CD4-positive, alpha-beta memory T cell (primary cell): ENCODE measurements around the gene DNAJB14. TPM values are rescaled to one million over a fixed set of nuclear protein-coding genes. Genes with fewer than 3 reads are reported as not detected.

ENCODE experiments used
- CTCF ChIA-PET: fragments of 350-600 bp; sonication (Branson Sonifier 250); formaldehyde crosslinking; loops from one replicate; lab custom pipeline; 2021; ENCODE audit warnings: inconsistent platforms; ENCODE audit not compliant: partially characterized antibody; lab: Charles Lee
- POLR2A ChIA-PET: fragments of 350-600 bp; sonication (Branson Sonifier 250); formaldehyde crosslinking; loops from one replicate; lab custom pipeline; 2021; ENCODE audit not compliant: partially characterized antibody; lab: Charles Lee
- DNase-seq, 5 donors: peaks; one replicate each; pipeline versions ENCODE4 v3.0.0 to v3.0.0-alpha.2; 2020 to 2022; ENCODE audit warnings: mixed read lengths in 1 of 5
- H3K27ac ChIP-seq: one replicate; pipeline ENCODE4 v1.7.0; 2013; ENCODE audit warnings: low read depth, low read length
- H3K27me3 ChIP-seq: 2 replicates; pipeline ENCODE4 v1.7.0; 2013; ENCODE audit warnings: mild to moderate bottlenecking, low read length, moderate library complexity; ENCODE audit not compliant: insufficient read depth
- H3K36me3 ChIP-seq: 2 replicates; pipeline ENCODE4 v1.7.0; 2013; ENCODE audit warnings: mild to moderate bottlenecking, low read length, moderate library complexity; ENCODE audit not compliant: insufficient read depth
- H3K4me1 ChIP-seq: 2 replicates; pipeline ENCODE4 v1.7.0; 2013; ENCODE audit warnings: mild to moderate bottlenecking, low read length, moderate library complexity; ENCODE audit not compliant: insufficient read depth
- H3K4me3 ChIP-seq, 2 donors: one replicate each; pipeline ENCODE4 v1.7.0; 2013; ENCODE audit warnings: low read length in 2 of 2, mild to moderate bottlenecking in 1 of 2
- H3K9me3 ChIP-seq, 2 donors: one replicate each; pipeline ENCODE4 v1.7.0; 2013; ENCODE audit warnings: low read length in 2 of 2, control low read depth in 1 of 2; ENCODE audit not compliant: control insufficient read depth in 1 of 2
- H3K27ac Mint-ChIP-seq, 7 donors: one replicate each; pipeline ENCODE4 v1.8.0; 2020 to 2021; ENCODE audit warnings: mixed read lengths in 7 of 7, mild to moderate bottlenecking in 6 of 7, inconsistent platforms in 3 of 7, moderate library complexity in 3 of 7
- H3K27me3 Mint-ChIP-seq, 2 donors: one replicate each; pipeline ENCODE4 v1.8.0; 2020 to 2021; ENCODE audit warnings: mixed read lengths in 2 of 2
- H3K36me3 Mint-ChIP-seq, 2 donors: one replicate each; pipeline ENCODE4 v1.8.0; 2020 to 2021; ENCODE audit warnings: mixed read lengths in 2 of 2, inconsistent platforms in 1 of 2, mild to moderate bottlenecking in 1 of 2
- H3K4me1 Mint-ChIP-seq, 4 donors: one replicate each; pipeline ENCODE4 v1.8.0; 2020 to 2021; ENCODE audit warnings: mixed read lengths in 4 of 4, mild to moderate bottlenecking in 1 of 4
- H3K4me3 Mint-ChIP-seq, 8 donors: one replicate each; pipeline ENCODE4 v1.8.0; 2020 to 2021; ENCODE audit warnings: mixed read lengths in 8 of 8, mild to moderate bottlenecking in 7 of 8, moderate library complexity in 6 of 8, inconsistent platforms in 3 of 8
- H3K9me3 Mint-ChIP-seq, 8 donors: one replicate each; pipeline ENCODE4 v1.8.0; 2020 to 2021; ENCODE audit warnings: mixed read lengths in 8 of 8, mild to moderate bottlenecking in 5 of 8, inconsistent platforms in 3 of 8, moderate library complexity in 1 of 8
- intact Hi-C: fragments of 100-400 bp; cut with micrococcal nuclease; formaldehyde crosslinking; loops from one replicate; pipeline ENCODE4 v1.15.1; 2023
- polyA plus RNA-seq, 2 donors: library from polyadenylated mRNA; unstranded; fragments of 300-500 nt; fragmentation: Illumina TruSeq; gene quantifications; one replicate each; pipeline ENCODE4 v1.2.3, GENCODE V29; 2021
- total RNA-seq, 2 experiments: library from RNA; stranded (reverse); gene quantifications; one replicate each; pipeline ENCODE4 v1.2.3, GENCODE V29; 2021

The DNAJB14 gene
- total and polyA plus RNA-seq, 4 experiments from 2014 or later = 44.9 to 76.7 (median 70.4) TPM

DNA sequence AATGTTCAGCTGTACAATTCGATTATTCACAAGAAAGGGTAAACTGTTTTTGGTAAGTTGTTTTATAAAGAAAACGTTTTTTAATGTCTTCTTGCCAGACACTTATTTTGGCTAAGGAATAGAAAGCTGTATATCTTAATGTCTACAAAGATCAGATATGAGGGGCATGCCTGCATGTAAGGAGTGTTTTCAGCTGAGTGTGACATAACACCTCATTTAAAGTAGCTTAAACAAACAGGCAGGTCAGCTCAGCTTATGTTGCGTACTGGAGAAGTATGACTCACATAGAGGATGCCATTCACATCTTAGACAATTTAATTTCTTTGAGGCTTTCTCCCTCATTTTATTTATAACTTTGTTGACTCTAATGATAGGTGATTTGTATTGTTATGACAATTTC is 82.6 kb downstream of the DNAJB14 start:
- CTCF ChIA-PET = interaction anchor here (3.3 kb wide), 1 partner anchor 52 kb away, joined by 9 read pairs; no protein-coding TSS in a partner anchor
- H3K9me3 ChIP-seq = no peaks in the 10 kb centered on the region
- Mint-ChIP-seq H3K27me3 (no peaks in the 10 kb centered on the region), H3K4me1 (peaks cover 0 to 8% (median 3%) of the 10 kb centered on the region in 4 donors), H3K4me3 (no peak overlapping the region), H3K9me3 (no peaks in the 10 kb centered on the region), H3K27ac (no peak overlapping the region), H3K36me3 (peaks cover 45 to 58% of the 10 kb centered on the region in 2 donors)
- DNase-seq = no peak
- H3K27ac ChIP-seq = no peak overlapping the region
- peaks cover 7% of the 10 kb centered on the region for H3K4me1 ChIP-seq
- peaks cover 17% of the 10 kb centered on the region for H3K36me3 ChIP-seq
- no peaks in the 10 kb centered on the region for H3K27me3 ChIP-seq
- H3K4me3 ChIP-seq = no peak overlapping the region
- POLR2A ChIA-PET = no interaction called here
- intact Hi-C loops = no loop called here

DNA sequence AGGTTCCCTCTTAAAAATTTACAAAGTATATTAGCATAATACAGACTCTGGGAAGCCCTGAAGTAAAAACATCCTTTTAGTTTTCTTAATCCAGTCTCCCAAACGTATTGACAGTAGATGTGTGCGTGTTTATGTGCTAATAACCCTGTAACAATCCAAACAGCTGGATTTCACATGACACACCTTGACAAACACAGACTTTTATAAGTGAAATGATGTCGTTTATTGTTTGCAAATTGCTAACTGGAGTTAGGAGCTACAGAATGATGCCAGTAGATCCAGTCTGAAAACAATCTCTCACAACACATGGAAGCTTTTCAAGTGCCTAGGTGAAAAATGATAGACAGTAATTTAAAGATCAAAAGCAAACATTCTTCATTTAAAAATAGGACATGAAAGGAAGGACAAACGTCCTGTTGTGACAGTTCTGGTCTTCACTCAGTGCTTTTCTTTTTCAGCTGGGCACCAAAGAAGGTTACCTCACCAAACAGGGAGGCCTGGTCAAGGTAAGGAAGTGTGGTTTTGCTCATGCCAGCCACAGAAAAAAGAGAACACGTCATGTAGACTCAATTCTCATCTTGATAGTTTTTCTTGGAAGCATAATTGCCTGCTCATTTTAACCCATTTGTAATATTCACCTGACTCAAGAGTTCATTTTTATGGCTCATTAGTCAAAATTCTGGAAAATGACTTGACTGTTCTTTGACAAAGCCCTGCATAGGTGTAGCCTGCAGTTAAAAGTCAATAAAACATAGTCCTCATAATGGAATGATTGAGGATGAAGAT is 85.1 kb downstream of the DNAJB14 start:
- Histone ChIP-seq H3K27ac (no peak overlapping the region), H3K36me3 (peaks cover 12% of the 10 kb centered on the region), H3K4me1 (peaks cover 18% of the 10 kb centered on the region), H3K27me3 (no peaks in the 10 kb centered on the region), H3K4me3 (no peak overlapping the region), H3K9me3 (no peaks in the 10 kb centered on the region)
- CTCF ChIA-PET = no interaction called here
- intact Hi-C loops = loop anchor here (2.0 kb wide), 1 partner anchor 17 kb away; no protein-coding TSS in a partner anchor
- DNase-seq = no peak
- POLR2A ChIA-PET = no interaction called here
- H3K36me3 Mint-ChIP-seq = peaks cover 43 to 52% of the 10 kb centered on the region in 2 donors
- H3K9me3 Mint-ChIP-seq = no peaks in the 10 kb centered on the region
- H3K4me1 Mint-ChIP-seq = peaks cover 11 to 17% (median 12%) of the 10 kb centered on the region in 4 donors
- no peak overlapping the region for H3K4me3 Mint-ChIP-seq
- H3K27ac Mint-ChIP-seq = peak overlapping the region in 1 of 7 donors; percentile 59
- no peaks in the 10 kb centered on the region for H3K27me3 Mint-ChIP-seq

DNA sequence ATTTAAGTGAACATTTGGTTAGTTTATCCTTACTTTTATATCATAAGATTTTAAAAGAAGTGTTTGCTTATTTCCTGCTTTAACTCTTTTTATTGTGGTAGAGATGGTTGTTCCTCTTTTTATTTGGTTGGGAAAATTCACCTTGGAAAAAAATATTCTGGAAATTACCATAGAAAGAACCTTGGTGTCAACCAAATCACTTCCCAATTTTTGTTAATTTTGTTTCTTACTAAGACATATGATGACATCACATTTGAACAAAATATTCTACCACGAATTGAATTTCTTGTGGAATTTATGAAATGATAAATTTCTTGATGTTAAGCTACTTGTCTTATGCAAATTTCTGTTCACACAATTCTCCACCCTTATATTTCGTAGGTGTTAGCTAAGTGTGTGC is 85.9 kb downstream of the DNAJB14 start:
- Mint-ChIP-seq H3K27ac (no peak overlapping the region), H3K36me3 (peaks cover 37 to 47% of the 10 kb centered on the region in 2 donors), H3K4me3 (no peak overlapping the region), H3K9me3 (no peaks in the 10 kb centered on the region), H3K27me3 (no peaks in the 10 kb centered on the region), H3K4me1 (peaks cover 17 to 25% (median 19%) of the 10 kb centered on the region in 4 donors)
- intact Hi-C loops = loop anchor here (2.0 kb wide), 1 partner anchor 16 kb away; no protein-coding TSS in a partner anchor
- Histone ChIP-seq H3K27ac (no peak overlapping the region), H3K4me3 (no peak overlapping the region), H3K9me3 (no peaks in the 10 kb centered on the region), H3K4me1 (peaks cover 25% of the 10 kb centered on the region), H3K27me3 (no peaks in the 10 kb centered on the region), H3K36me3 (peaks cover 7% of the 10 kb centered on the region)
- no peak for DNase-seq
- CTCF ChIA-PET = no interaction called here
- POLR2A ChIA-PET = no interaction called here

DNA sequence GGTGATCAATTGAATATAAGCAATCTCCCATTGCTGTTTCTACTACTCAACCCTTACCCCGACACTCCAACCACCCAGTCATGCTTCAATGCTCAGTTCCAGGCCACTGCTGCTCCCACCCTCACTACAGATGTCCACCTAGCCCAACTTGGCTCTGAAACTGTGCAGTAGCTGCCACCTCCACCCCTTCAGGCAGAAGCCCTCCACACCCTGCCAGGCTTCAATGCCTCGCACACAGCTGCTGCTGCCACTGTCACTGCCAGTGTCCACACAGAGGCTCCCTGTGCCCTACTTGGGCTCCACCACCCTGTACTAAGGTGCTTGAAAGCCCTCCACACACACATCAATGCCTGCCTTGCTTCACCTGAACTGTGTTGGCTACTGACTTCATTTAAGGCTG is 86.8 kb downstream of the DNAJB14 start:
- Mint-ChIP-seq H3K4me3 (peak overlapping the region in 1 of 8 donors; percentile 50), H3K9me3 (no peaks in the 10 kb centered on the region), H3K36me3 (peaks cover 35 to 42% of the 10 kb centered on the region in 2 donors), H3K4me1 (peaks cover 21 to 32% (median 27%) of the 10 kb centered on the region in 4 donors), H3K27ac (peak overlapping the region in 1 of 7 donors; percentile 76), H3K27me3 (no peaks in the 10 kb centered on the region)
- no peak for DNase-seq
- intact Hi-C loops = loop anchor here (2.0 kb wide), 1 partner anchor 15 kb away; no protein-coding TSS in a partner anchor
- Histone ChIP-seq H3K27ac (no peak overlapping the region), H3K4me3 (no peak overlapping the region), H3K4me1 (peaks cover 32% of the 10 kb centered on the region), H3K27me3 (no peaks in the 10 kb centered on the region), H3K36me3 (peaks cover 5% of the 10 kb centered on the region), H3K9me3 (no peaks in the 10 kb centered on the region)
- CTCF ChIA-PET = interaction anchor here (1.8 kb wide), 1 partner anchor 48 kb away, joined by 4 read pairs; no protein-coding TSS in a partner anchor
- POLR2A ChIA-PET = interaction anchor here (1.4 kb wide), 1 partner anchor 13 kb away, joined by 4 read pairs; no protein-coding TSS in a partner anchor

DNA sequence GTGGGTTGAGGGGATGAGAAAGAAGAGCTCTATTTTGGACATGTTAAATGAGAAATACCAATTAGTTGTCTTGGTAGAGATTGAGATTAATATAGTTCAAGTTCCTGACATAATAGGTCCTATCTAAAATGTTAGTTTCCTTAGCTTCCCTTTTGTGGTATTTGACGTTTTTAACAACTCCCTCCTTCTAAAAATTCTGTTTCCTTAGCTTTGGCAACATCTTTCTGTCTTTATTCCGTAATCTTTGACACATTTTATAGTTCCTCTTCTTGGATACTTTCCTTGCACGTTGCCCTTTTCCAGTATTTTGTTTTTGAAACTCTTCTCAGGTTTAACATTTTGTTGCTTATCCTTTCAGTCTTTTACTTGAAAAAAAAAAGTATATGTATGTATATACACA is 89.1 kb downstream of the DNAJB14 start:
- ChIA-PET POLR2A (interaction anchor here (1.0 to 2.5 kb wide), 2 partner anchors 24 to 40 kb away, joined by 3 to 13 read pairs; partner anchors contain the start of gene DAPP1), CTCF (interaction anchor here (1.0 to 3.6 kb wide), 6 partner anchors 20 to 93 kb away, joined by 3 to 19 read pairs (median 6); partner anchors contain the start of gene H2AZ1)
- no peak overlapping the region for H3K4me3 ChIP-seq
- Mint-ChIP-seq H3K4me1 (peaks cover 21 to 44% (median 30%) of the 10 kb centered on the region in 4 donors), H3K36me3 (peaks cover 37 to 39% of the 10 kb centered on the region in 2 donors), H3K27ac (peak overlapping the region in 4 of 7 donors; percentile 4 to 85 (median 66)), H3K4me3 (peak overlapping the region in 1 of 8 donors; percentile 67), H3K9me3 (no peaks in the 10 kb centered on the region), H3K27me3 (no peaks in the 10 kb centered on the region)
- DNase-seq = no peak
- peaks cover 35% of the 10 kb centered on the region for H3K4me1 ChIP-seq
- H3K36me3 ChIP-seq = no peaks in the 10 kb centered on the region
- H3K27ac ChIP-seq = no peak overlapping the region
- H3K27me3 ChIP-seq = no peaks in the 10 kb centered on the region
- H3K9me3 ChIP-seq = no peaks in the 10 kb centered on the region
- intact Hi-C loops = no loop called here

DNA sequence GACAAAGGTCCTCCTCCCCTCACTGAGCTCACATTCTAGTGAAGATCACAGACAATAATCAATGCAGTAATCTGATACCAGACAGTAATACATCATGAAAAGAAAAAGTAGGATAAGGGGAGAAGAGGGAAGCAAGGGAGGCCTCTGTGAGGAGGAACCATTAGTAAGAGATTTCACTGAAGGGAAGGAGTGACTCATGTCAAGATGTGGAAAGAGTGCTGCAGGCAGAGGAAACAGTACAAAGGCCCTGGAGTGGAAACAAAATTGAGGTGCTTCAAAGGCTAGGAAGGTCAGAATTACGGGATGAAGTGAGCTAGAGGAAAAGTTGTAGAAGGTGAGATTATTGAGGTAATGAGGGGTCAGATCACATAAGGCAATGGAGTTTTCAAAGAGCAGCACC is 90.3 kb downstream of the DNAJB14 start:
- no peak overlapping the region for H3K4me3 ChIP-seq

More for the DNA sequence above, 90.3 kb downstream of the DNAJB14 start:
- H3K27ac Mint-ChIP-seq = peak overlapping the region; percentile 71 to 94 (median 85)
- Histone ChIP-seq H3K27ac (peak overlapping the region; percentile 25), H3K9me3 (no peaks in the 10 kb centered on the region), H3K36me3 (no peaks in the 10 kb centered on the region), H3K27me3 (no peaks in the 10 kb centered on the region), H3K4me1 (peaks cover 43% of the 10 kb centered on the region)
- H3K4me3 Mint-ChIP-seq = peak overlapping the region; percentile 26 to 76 (median 46)
- peak in 1 of 5 donors; percentile 56 for DNase-seq
- ChIA-PET CTCF (interaction anchor here (1.7 to 3.6 kb wide), 4 partner anchors 45 to 94 kb away, joined by 4 to 19 read pairs (median 12); partner anchors contain the start of gene H2AZ1), POLR2A (interaction anchor here (1.2 to 2.5 kb wide), 4 partner anchors 9 to 93 kb away, joined by 3 to 13 read pairs (median 6); partner anchors contain the start of genes DAPP1 and DNAJB14)
- intact Hi-C loops = no loop called here
- H3K27me3 Mint-ChIP-seq = no peaks in the 10 kb centered on the region
- peaks cover 31 to 37% of the 10 kb centered on the region in 2 donors for H3K36me3 Mint-ChIP-seq
- peaks cover 26 to 47% (median 36%) of the 10 kb centered on the region in 4 donors for H3K4me1 Mint-ChIP-seq
- H3K9me3 Mint-ChIP-seq = no peaks in the 10 kb centered on the region
